ENCODE measurements around the gene CLEC16A.

- TF ChIP-seq, protein P1, sequence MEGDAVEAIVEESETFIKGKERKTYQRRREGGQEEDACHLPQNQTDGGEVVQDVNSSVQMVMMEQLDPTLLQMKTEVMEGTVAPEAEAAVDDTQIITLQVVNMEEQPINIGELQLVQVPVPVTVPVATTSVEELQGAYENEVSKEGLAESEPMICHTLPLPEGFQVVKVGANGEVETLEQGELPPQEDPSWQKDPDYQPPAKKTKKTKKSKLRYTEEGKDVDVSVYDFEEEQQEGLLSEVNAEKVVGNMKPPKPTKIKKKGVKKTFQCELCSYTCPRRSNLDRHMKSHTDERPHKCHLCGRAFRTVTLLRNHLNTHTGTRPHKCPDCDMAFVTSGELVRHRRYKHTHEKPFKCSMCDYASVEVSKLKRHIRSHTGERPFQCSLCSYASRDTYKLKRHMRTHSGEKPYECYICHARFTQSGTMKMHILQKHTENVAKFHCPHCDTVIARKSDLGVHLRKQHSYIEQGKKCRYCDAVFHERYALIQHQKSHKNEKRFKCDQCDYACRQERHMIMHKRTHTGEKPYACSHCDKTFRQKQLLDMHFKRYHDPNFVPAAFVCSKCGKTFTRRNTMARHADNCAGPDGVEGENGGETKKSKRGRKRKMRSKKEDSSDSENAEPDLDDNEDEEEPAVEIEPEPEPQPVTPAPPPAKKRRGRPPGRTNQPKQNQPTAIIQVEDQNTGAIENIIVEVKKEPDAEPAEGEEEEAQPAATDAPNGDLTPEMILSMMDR (IDR thresholded peaks at IDR 0.05): peak in 1 of 3 donors; percentile 67
- no peak for TF ChIP-seq POLR2A (IDR thresholded peaks at IDR 0.05)
Measured at GRCh38 chr16:10942352-10943063, 1.9 kb upstream of the CLEC16A start, which contains the start of gene DEXI.

All from breast epithelium (tissue), 3 donors.